GM18508 (cell line): ENCODE data around the gene ZNF420.
"Not testable (repeated sequence)": the region's sequence is repeated elsewhere in the genome, so short reads cannot be mapped to it uniquely, and the experiment has no call there.

Source experiments
- ATAC-seq: cut with Tn5 transposase; IDR thresholded peaks from one replicate; pipeline ENCODE4 v1.9.1; 2021; ENCODE audit warnings: moderate number of reproducible peaks; ENCODE audit not compliant: insufficient read depth, unreplicated experiment

ZNF420 gene

GRCh38 chr19:37077934-37078716 is at the start of gene ZNF420:
Gene ZNF420, plus strand, starts transcription at chr19:37078433. Its CDS starts 10,686 bp downstream, at chr19:37089119.
- peak; percentile 88 for ATAC-seq

- ATAC-seq = no peak
Observed at GRCh38 chr19:37045140-37045539, 33.1 kb upstream of the ZNF420 start.

GRCh38 chr19:37055330-37055729 is 22.9 kb upstream of the ZNF420 start:
- ATAC-seq = no peak

GRCh38 chr19:37056776-37057175 is 21.5 kb upstream of the ZNF420 start:
- ATAC-seq = no peak

- no peak for ATAC-seq
Observed at GRCh38 chr19:37059142-37059541, 19.1 kb upstream of the ZNF420 start.

GRCh38 chr19:37064886-37065285 is 13.3 kb upstream of the ZNF420 start:
- not testable (repeated sequence) for ATAC-seq

GRCh38 chr19:37074111-37074510 is 4.1 kb upstream of the ZNF420 start:
- no peak for ATAC-seq

- ATAC-seq = no peak
Observed at GRCh38 chr19:37074819-37075362, 3.3 kb upstream of the ZNF420 start.

GRCh38 chr19:37076524-37076923 is 1.7 kb upstream of the ZNF420 start:
- ATAC-seq = not testable (repeated sequence)

- no peak for ATAC-seq
Observed at GRCh38 chr19:37077501-37077933, 716 bp upstream of the ZNF420 start.

GRCh38 chr19:37078717-37079032 is 442 bp downstream of the ZNF420 start:
- no peak for ATAC-seq

- ATAC-seq = no peak
Observed at GRCh38 chr19:37079238-37079637, 1.0 kb downstream of the ZNF420 start.

GRCh38 chr19:37082307-37082706 is 4.1 kb downstream of the ZNF420 start:
- ATAC-seq = no peak

- ATAC-seq = no peak
Observed at GRCh38 chr19:37087110-37087509, 8.9 kb downstream of the ZNF420 start.

- ATAC-seq = no peak
Observed at GRCh38 chr19:37095859-37096258, 17.6 kb downstream of the ZNF420 start.

GRCh38 chr19:37098570-37098969 is 20.3 kb downstream of the ZNF420 start:
- no peak for ATAC-seq

GRCh38 chr19:37104135-37104534 is 25.9 kb downstream of the ZNF420 start:
- ATAC-seq = not testable (repeated sequence)

GRCh38 chr19:37111753-37112152 is 33.5 kb downstream of the ZNF420 start:
- not testable (repeated sequence) for ATAC-seq

GRCh38 chr19:37114001-37114400 is 35.8 kb downstream of the ZNF420 start:
- ATAC-seq = no peak

GRCh38 chr19:37122093-37122492 is 43.9 kb downstream of the ZNF420 start:
- not testable (repeated sequence) for ATAC-seq

GRCh38 chr19:37127999-37128820 is 50.0 kb downstream of the ZNF420 start:
- no peak for ATAC-seq
